A673 (cell line): ENCODE measurements around the gene BACH2. TPM values are rescaled to one million over a fixed set of nuclear protein-coding genes. Genes with fewer than 3 reads are reported as not detected.

Experiments
- BruUV-seq: library from RNA; stranded (reverse); fragments of 400-500 nt; replicated peaks from 2 replicates; lab custom pipeline; 2021; lab: Mats Ljungman, UMichigan
- CTCF ChIA-PET: fragments of 300-600 bp; sonication (Branson Sonifier 250); formaldehyde crosslinking; loops from one replicate; lab custom pipeline; 2022; ENCODE audit warnings: antibody characterized with exemption; lab: Charles Lee
- POLR2A ChIA-PET: fragments of 300-600 bp; sonication (Branson Sonifier 250); formaldehyde crosslinking; loops from one replicate; lab custom pipeline; 2022; ENCODE audit warnings: antibody characterized with exemption; ENCODE audit not compliant: low non-redundant PET; lab: Charles Lee
- DNase-seq: peaks from one replicate; pipeline ENCODE4 v3.0.0-alpha.2; 2015; ENCODE audit warnings: low spot score
- H3K27ac ChIP-seq: fragments of 200-600 bp; sonication (generic); 2 replicates; pipeline ENCODE4 v1.5.1; 2016; ENCODE audit warnings: mixed run types, low read depth, mild to moderate bottlenecking, mixed read lengths, antibody characterized with exemption, low read length; ENCODE audit not compliant: poor library complexity, severe bottlenecking
- H3K27me3 ChIP-seq: fragments of 200-600 bp; sonication (generic); replicated peaks from 2 replicates; pipeline ENCODE4 v1.6.1; 2017; ENCODE audit warnings: mixed run types, low read depth, mild to moderate bottlenecking, mixed read lengths, antibody characterized with exemption, low read length; ENCODE audit not compliant: insufficient read depth, poor library complexity
- H3K36me3 ChIP-seq: fragments of 200-600 bp; sonication (generic); 2 replicates; pipeline ENCODE4 v1.6.1; 2016; ENCODE audit warnings: mixed run types, mild to moderate bottlenecking, mixed read lengths, antibody characterized with exemption, low read length; ENCODE audit not compliant: insufficient read depth, poor library complexity, severe bottlenecking
- H3K4me1 ChIP-seq: fragments of 200-600 bp; sonication (generic); 2 replicates; pipeline ENCODE4 v1.6.1; 2017; ENCODE audit warnings: mixed run types, mild to moderate bottlenecking, mixed read lengths, antibody characterized with exemption, low read length; ENCODE audit not compliant: insufficient read depth, poor library complexity, severe bottlenecking
- H3K4me3 ChIP-seq: fragments of 200-600 bp; sonication (generic); 2 replicates; pipeline ENCODE4 v1.5.1; 2016; ENCODE audit warnings: low read depth, mixed run types, mild to moderate bottlenecking, mixed read lengths, low read length; ENCODE audit not compliant: poor library complexity, severe bottlenecking
- H3K9me3 ChIP-seq: fragments of 200-600 bp; sonication (generic); 2 replicates; pipeline ENCODE4 v1.6.1; 2016; ENCODE audit warnings: mixed run types, low read depth, mild to moderate bottlenecking, mixed read lengths, antibody characterized with exemption, low read length; ENCODE audit not compliant: poor library complexity, severe bottlenecking
- CTCF ChIP-seq: fragments of 300-800, 200-600 bp; sonication (generic); conservative IDR thresholded peaks from 2 replicates; pipeline ENCODE4 v1.5.1; 2017; ENCODE audit warnings: low read depth, mild to moderate bottlenecking, antibody characterized with exemption, low read length, moderate library complexity, mixed read lengths
- EZH2 ChIP-seq: fragments of 200-600 bp; sonication (generic); IDR thresholded peaks from 2 replicates; pipeline ENCODE4 v1.6.1; 2017; ENCODE audit warnings: borderline replicate concordance, low read depth, mild to moderate bottlenecking, mixed read lengths, antibody characterized with exemption, low read length; ENCODE audit not compliant: poor library complexity, severe bottlenecking
- intact Hi-C: fragments of 100-400 bp; cut with micrococcal nuclease; formaldehyde crosslinking; loops from one replicate; pipeline ENCODE4 v1.10.0; 2022; ENCODE audit not compliant: unreplicated experiment
- total RNA-seq: library from RNA; stranded (reverse); gene quantifications from 2 replicates; pipeline ENCODE4 v1.2.3, GENCODE V29; 2021

The BACH2 gene
- total RNA-seq, 1 experiment from 2014 or later, result 0.37 TPM

- Histone ChIP-seq H3K9me3 (no peaks in the 10 kb centered on the region), H3K4me3 (no peak overlapping the region), H3K27ac (no peak overlapping the region), H3K36me3 (no peaks in the 10 kb centered on the region), H3K27me3 (no peaks in the 10 kb centered on the region), H3K4me1 (no peaks in the 10 kb centered on the region)
- ChIA-PET POLR2A (no interaction called here), CTCF (no interaction called here)
- DNase-seq, result no peak
- TF ChIP-seq CTCF (no peak), EZH2 (no peak)
- no TSS peak for BruUV-seq
- intact Hi-C loops, result no loop called here
These were observed 58.0 kb downstream of the BACH2 start for GRCh38 chr6:90238496-90239266.

- intact Hi-C loops, result no loop called here
- CTCF ChIA-PET, result no interaction called here
- no peaks in the 10 kb centered on the region for H3K36me3 ChIP-seq
- no peaks in the 10 kb centered on the region for H3K4me1 ChIP-seq
- H3K27ac ChIP-seq, result no peak overlapping the region
- H3K9me3 ChIP-seq, result no peaks in the 10 kb centered on the region
- POLR2A ChIA-PET, result no interaction called here
- no peak for DNase-seq
- H3K27me3 ChIP-seq, result no peaks in the 10 kb centered on the region
- no peak overlapping the region for H3K4me3 ChIP-seq
- BruUV-seq, result no TSS peak
- TF ChIP-seq CTCF, result no peak
- no peak for TF ChIP-seq EZH2
These were observed 59.2 kb downstream of the BACH2 start for GRCh38 chr6:90237350-90237990.

GRCh38 chr6:90233994-90234393 lies 62.6 kb downstream of the BACH2 start:
- intact Hi-C loops, result no loop called here
- no peak for DNase-seq
- H3K4me1 ChIP-seq, result no peaks in the 10 kb centered on the region
- no TSS peak for BruUV-seq
- H3K27me3 ChIP-seq, result no peaks in the 10 kb centered on the region
- no peak overlapping the region for H3K4me3 ChIP-seq
- TF ChIP-seq EZH2 (no peak), CTCF (no peak)
- no peaks in the 10 kb centered on the region for H3K9me3 ChIP-seq
- POLR2A ChIA-PET, result no interaction called here
- CTCF ChIA-PET, result no interaction called here
- no peaks in the 10 kb centered on the region for H3K36me3 ChIP-seq
- H3K27ac ChIP-seq, result no peak overlapping the region
